ENCODE results near the gene CFAP70. TPM values are rescaled to one million over a fixed set of nuclear protein-coding genes. Genes with fewer than 3 reads are reported as not detected.
"Not testable (repeated sequence)": the region's sequence is repeated elsewhere in the genome, so short reads cannot be mapped to it uniquely, and the experiment has no call there.

CFAP70 gene
- total RNA-seq, 4 donors from 2014 or later: 1.1 to 1.8 (median 1.2) TPM

DNA sequence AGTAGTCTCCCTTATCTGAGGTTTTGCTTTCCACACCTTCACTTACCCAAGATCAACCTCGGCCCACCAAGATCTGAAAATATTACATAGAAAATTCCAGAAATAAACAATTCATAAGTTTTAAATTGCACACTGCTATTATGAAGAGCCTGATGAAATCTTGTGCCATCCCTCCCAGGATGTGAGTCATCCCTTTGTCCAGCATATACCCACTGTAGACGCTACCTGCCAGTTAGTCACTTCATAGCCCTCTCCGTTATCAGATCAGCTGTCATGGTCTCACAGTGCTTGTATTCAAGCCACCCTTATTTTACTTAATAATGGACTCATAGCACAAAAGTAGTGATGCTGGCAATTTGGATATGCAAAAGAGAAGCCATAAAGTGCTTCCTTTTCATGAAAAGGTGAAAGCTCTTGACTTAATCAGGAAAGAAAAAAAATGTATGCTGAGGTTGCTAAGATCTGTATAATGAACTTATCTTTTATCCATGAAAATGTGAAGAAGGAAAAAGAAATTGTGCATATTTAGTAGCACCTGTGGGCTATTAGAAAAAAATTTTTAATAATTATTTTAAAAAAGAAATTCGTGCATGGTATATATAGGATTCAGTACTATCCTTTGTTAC lies 96.4 kb downstream of the CFAP70 start:
- no peaks in the 10 kb centered on the region for H3K9me3 ChIP-seq
- no peak overlapping the region for H3K27ac ChIP-seq
- no peaks in the 10 kb centered on the region for H3K36me3 ChIP-seq
- WGBS, 2 donors (ENCODE audit: low coverage in 1 of 2): 52 to 58% methylated on average over 4 of the region's 4 CpGs
- no peaks in the 10 kb centered on the region for H3K4me1 ChIP-seq
- no peak overlapping the region for H3K4me3 ChIP-seq
- TF ChIP-seq, protein P1, sequence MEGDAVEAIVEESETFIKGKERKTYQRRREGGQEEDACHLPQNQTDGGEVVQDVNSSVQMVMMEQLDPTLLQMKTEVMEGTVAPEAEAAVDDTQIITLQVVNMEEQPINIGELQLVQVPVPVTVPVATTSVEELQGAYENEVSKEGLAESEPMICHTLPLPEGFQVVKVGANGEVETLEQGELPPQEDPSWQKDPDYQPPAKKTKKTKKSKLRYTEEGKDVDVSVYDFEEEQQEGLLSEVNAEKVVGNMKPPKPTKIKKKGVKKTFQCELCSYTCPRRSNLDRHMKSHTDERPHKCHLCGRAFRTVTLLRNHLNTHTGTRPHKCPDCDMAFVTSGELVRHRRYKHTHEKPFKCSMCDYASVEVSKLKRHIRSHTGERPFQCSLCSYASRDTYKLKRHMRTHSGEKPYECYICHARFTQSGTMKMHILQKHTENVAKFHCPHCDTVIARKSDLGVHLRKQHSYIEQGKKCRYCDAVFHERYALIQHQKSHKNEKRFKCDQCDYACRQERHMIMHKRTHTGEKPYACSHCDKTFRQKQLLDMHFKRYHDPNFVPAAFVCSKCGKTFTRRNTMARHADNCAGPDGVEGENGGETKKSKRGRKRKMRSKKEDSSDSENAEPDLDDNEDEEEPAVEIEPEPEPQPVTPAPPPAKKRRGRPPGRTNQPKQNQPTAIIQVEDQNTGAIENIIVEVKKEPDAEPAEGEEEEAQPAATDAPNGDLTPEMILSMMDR (IDR thresholded peaks at IDR 0.05): no peak
- TF ChIP-seq POLR2AphosphoS5 (IDR thresholded peaks at IDR 0.05) (no peak), POLR2A (IDR thresholded peaks at IDR 0.05) (no peak), EP300 (IDR thresholded peaks at IDR 0.05) (no peak)
- H3K27me3 ChIP-seq: no peaks in the 10 kb centered on the region
- ATAC-seq: no peak

DNA sequence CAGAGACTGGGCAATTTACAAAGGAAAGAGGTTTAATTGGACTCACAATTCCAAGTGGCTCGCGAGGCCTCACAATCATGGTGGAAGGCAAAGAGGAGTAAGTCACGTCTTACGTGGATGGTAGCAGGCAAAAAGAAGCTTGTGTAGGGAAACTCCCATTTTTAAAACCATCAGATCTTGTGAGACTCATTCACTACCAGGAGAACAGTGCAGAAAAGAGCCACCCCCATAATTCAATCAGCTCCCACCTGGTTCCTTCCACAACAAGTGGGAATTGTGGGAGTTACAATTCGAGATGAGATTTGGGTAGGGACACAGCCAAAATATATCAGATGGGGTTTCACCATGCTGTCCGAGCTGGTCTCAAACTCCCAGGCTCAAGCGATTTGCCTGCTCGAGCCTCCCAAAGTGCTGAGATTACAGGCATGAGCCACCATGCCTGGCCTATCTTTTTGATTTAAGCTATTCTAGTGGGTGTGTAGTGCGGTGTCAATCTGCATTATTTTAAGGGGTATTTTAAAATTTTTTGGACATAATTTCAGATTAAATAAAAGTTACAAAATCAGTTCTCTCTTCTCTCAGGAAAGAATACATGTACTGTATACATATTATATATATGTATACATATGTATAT lies 97.2 kb downstream of the CFAP70 start:
- no peak overlapping the region for H3K27ac ChIP-seq
- WGBS, 2 donors (ENCODE audit: low coverage in 1 of 2): 91 to 98% methylated on average over 5 to 8 of the region's 9 CpGs

DNA sequence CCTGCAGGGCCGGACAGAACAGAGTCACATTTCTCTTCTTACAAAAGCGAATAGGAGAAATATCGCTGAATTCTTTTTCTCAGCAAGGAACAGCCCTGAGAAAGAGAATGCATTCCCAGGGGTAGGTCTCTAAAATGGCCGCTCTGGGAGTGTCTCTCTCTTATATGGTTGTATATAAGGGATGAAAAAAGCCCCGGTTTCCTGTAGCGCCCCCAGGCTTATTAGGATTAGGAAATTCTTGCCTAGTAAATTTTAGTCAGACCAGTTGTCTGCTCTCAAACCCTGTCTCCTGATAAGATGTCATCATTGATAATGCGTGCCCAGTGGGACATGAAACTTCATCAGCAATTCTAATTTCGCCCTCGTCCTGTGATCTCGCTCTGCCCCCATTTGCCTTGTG lies 100.1 kb downstream of the CFAP70 start:
- WGBS, 2 donors (ENCODE audit: low coverage in 1 of 2): 91 to 96% methylated on average over 9 to 10 of the region's 10 CpGs
- not testable (repeated sequence) for H3K9me3 ChIP-seq, H3K27me3 ChIP-seq, H3K4me1 ChIP-seq, H3K4me3 ChIP-seq, H3K27ac ChIP-seq, H3K36me3 ChIP-seq, ATAC-seq

More for the DNA sequence above, 97.2 kb downstream of the CFAP70 start:
- H3K4me1 ChIP-seq: no peaks in the 10 kb centered on the region
- ATAC-seq: no peak
- H3K9me3 ChIP-seq: no peaks in the 10 kb centered on the region
- no peaks in the 10 kb centered on the region for H3K27me3 ChIP-seq
- H3K36me3 ChIP-seq: no peaks in the 10 kb centered on the region
- TF ChIP-seq POLR2AphosphoS5 (IDR thresholded peaks at IDR 0.05) (no peak), POLR2A (IDR thresholded peaks at IDR 0.05) (no peak), EP300 (IDR thresholded peaks at IDR 0.05) (no peak)
- TF ChIP-seq, protein P1 (IDR thresholded peaks at IDR 0.05): no peak
- H3K4me3 ChIP-seq: no peak overlapping the region

DNA sequence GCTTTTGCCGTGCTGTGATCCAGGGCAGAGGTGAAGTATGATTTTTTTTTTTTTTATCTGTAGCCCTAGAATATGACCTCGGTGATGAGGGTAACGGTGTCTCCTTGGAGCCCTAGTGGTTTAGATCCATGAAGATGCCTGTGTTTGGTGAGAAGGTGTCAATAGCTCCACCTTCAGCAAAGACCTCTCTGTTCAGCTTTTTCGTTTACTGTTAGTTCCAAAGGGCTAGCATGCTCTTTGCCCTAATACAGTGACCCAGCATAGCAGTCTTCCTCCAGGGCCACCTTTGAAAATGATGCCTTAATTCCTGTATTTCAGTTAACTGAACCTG lies 105.5 kb downstream of the CFAP70 start:
- no peaks in the 10 kb centered on the region for H3K27me3 ChIP-seq
- H3K4me1 ChIP-seq: peaks cover 9 to 35% (median 16%) of the 10 kb centered on the region in 3 donors
- ATAC-seq: no peak
- H3K36me3 ChIP-seq: peaks cover 0 to 29% of the 10 kb centered on the region in 2 donors
- peak overlapping the region; percentile 76 to 82 for H3K4me3 ChIP-seq
- TF ChIP-seq POLR2A (IDR thresholded peaks at IDR 0.05) (no peak), POLR2AphosphoS5 (IDR thresholded peaks at IDR 0.05) (no peak), EP300 (IDR thresholded peaks at IDR 0.05) (no peak)
- TF ChIP-seq, protein P1 (IDR thresholded peaks at IDR 0.05): no peak
- peak overlapping the region; percentile 80 to 93 (median 90) for H3K27ac ChIP-seq
- WGBS, 2 donors (ENCODE audit: low coverage in 1 of 2): 0% methylated on average over 4 of the region's 4 CpGs
- no peaks in the 10 kb centered on the region for H3K9me3 ChIP-seq

DNA sequence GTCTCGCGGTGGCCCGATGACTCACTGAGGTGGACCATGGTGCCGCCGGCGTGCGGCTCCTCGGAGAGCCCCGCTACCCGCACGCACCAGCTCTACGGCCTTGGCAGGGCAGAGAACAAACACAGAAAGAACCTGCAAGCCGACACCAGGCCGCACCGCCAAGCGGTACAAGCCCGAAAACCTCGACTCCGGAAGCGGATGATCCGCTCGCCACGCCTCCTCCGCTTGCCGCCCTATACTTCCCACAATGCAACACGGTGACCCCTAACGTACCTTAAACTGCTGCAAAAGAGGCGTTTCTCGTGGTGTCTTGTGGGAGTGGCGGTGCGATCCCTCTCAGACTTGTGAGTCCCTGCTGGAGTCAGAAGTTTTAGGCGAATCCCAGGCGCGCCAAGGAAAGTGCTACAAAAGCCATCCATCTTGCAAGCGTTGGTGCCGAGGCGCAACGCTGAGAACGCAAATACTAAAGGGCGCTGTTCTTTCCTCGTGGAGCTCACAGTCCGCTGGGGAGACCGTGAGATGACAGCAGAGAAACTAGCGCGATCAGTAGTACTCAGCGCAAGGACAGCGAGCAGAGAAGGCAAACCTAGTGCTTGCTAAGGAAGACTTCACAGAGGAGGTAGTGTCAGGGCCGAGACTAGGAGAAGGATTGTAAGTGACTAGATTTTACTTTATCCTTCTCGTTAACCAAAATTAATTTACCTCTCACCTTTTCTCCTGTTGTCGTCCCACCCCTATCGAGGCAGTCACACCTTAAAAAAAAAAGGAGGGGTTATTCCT lies 106.0 kb downstream of the CFAP70 start, which contains the start of gene MRPS16:
TSS of gene MRPS16 (minus strand) at position 200 of the 780 bp plus-strand sequence. CDS start at position 38, 162 bp downstream.
- Histone ChIP-seq H3K27me3 (no peaks in the 10 kb centered on the region), H3K27ac (peak within 1 kb of the TSS; percentile 80 to 93 (median 90)), H3K4me1 (peaks cover 11 to 41% (median 19%) of the 10 kb centered on the region in 3 donors), H3K4me3 (peak within 1 kb of the TSS; percentile 76 to 82), H3K36me3 (peaks cover 0 to 29% of the 10 kb centered on the region in 2 donors), H3K9me3 (no peaks in the 10 kb centered on the region)
- TF ChIP-seq EP300 (IDR thresholded peaks at IDR 0.05) (no peak), POLR2AphosphoS5 (IDR thresholded peaks at IDR 0.05) (peak; percentile 83), POLR2A (IDR thresholded peaks at IDR 0.05) (peak; percentile 44 to 60)
- TF ChIP-seq, protein P1 (IDR thresholded peaks at IDR 0.05): peak in 3 of 4 experiments; percentile 15 to 20 (median 17)
- ATAC-seq: peak; percentile 99
- 0% methylated on average over 12 to 17 of the region's 51 CpGs for WGBS, 2 donors (ENCODE audit: low coverage in 1 of 2)

All from gastroesophageal sphincter (tissue), 4 donors.